Breast epithelium (tissue), 4 donors: ENCODE data around the gene HIPK1. TPM values are rescaled to one million over a fixed set of nuclear protein-coding genes. Genes with fewer than 3 reads are reported as not detected.

Experiments used
- DNase-seq, 2 donors: peaks; one replicate each; pipeline ENCODE4 v3.0.0-alpha.2; 2019; ENCODE audit warnings: low spot score in 2 of 2
- H3K27ac ChIP-seq, 2 donors: fragments of 200-600 bp; sonication (generic) in 1 of 2; one replicate each; pipeline ENCODE4 v1.5.1; 2016 to 2019; ENCODE audit warnings: mild to moderate bottlenecking in 1 of 2
- H3K27me3 ChIP-seq, 2 donors: fragments of 200-600 bp; sonication (generic) in 1 of 2; one replicate each; pipeline versions ENCODE4 v1.5.1 to v1.6.0; 2017 to 2019; ENCODE audit warnings: control low read depth in 1 of 2, mild to moderate bottlenecking in 1 of 2
- H3K36me3 ChIP-seq: fragments of 200-600 bp; one replicate; pipeline ENCODE4 v1.5.1; 2019
- H3K4me1 ChIP-seq, 2 donors: fragments of 200-600 bp; sonication (generic); one replicate each; pipeline ENCODE4 v1.5.1; 2016 to 2019; ENCODE audit warnings: control low read depth in 1 of 2
- H3K4me3 ChIP-seq, 3 donors: fragments of 200-600 bp; sonication (generic); 1 replicate in 2 of 3; 2 replicates in 1 of 3; pipeline ENCODE4 v1.5.1; 2016 to 2019; ENCODE audit warnings: mild to moderate bottlenecking in 3 of 3, moderate library complexity in 2 of 3
- H3K9me3 ChIP-seq, 2 donors: fragments of 200-600 bp; sonication (generic) in 1 of 2; one replicate each; pipeline ENCODE4 v1.5.1; 2016 to 2019; ENCODE audit warnings: control low read depth in 1 of 2
- CTCF ChIP-seq, 3 donors: fragments of 450-650 bp; IDR thresholded peaks; one replicate each; pipeline ENCODE4 v1.5.1; 2016 to 2017; ENCODE audit warnings: antibody characterized with exemption in 3 of 3, mild to moderate bottlenecking in 3 of 3, moderate library complexity in 3 of 3
- POLR2A ChIP-seq: fragments of 450-650 bp; IDR thresholded peaks from one replicate; pipeline ENCODE4 v1.6.1; 2016; ENCODE audit warnings: antibody characterized with exemption, mild to moderate bottlenecking, moderate library complexity
- POLR2AphosphoS5 ChIP-seq, 3 donors: sonication (generic); formaldehyde crosslinking; IDR thresholded peaks; one replicate each; pipeline ENCODE4 v1.6.1; 2017; ENCODE audit warnings: antibody characterized with exemption in 3 of 3
- intact Hi-C: fragments of 100-400 bp; cut with DNase I; formaldehyde crosslinking; loops from one replicate; pipeline ENCODE4 v1.15.1; 2023; ENCODE audit warnings: low total_unique reads
- total RNA-seq, 3 donors: library from RNA; depleted of rRNA; stranded (reverse); fragments of >200 nt; gene quantifications; one replicate each; pipeline ENCODE4 v1.1.0, GENCODE V29; 2016

Gene HIPK1
- total RNA-seq, 3 donors from 2014 or later = 46.9 to 66.2 (median 57.8) TPM

GRCh38 chr1:113942527-113942926 lies 13.4 kb downstream of the HIPK1 start:
- no peak for DNase-seq
- intact Hi-C loops = no loop called here
- TF ChIP-seq POLR2AphosphoS5 (IDR thresholded peaks at IDR 0.05) (no peak), POLR2A (no peak), CTCF (IDR thresholded peaks at IDR 0.05) (no peak)
- Histone ChIP-seq H3K4me3 (no peak overlapping the region), H3K4me1 (no peaks in the 10 kb centered on the region), H3K36me3 (peaks cover 5% of the 10 kb centered on the region), H3K9me3 (no peaks in the 10 kb centered on the region), H3K27me3 (no peaks in the 10 kb centered on the region), H3K27ac (no peak overlapping the region)

GRCh38 chr1:113943028-113943811 lies 14.1 kb downstream of the HIPK1 start:
- TF ChIP-seq CTCF (IDR thresholded peaks at IDR 0.05) = no peak
- TF ChIP-seq POLR2A = no peak
- TF ChIP-seq POLR2AphosphoS5 (IDR thresholded peaks at IDR 0.05) = no peak
- intact Hi-C loops = no loop called here
- H3K36me3 ChIP-seq = peaks cover 5% of the 10 kb centered on the region
- no peak overlapping the region for H3K27ac ChIP-seq
- no peak overlapping the region for H3K4me3 ChIP-seq
- H3K27me3 ChIP-seq = no peaks in the 10 kb centered on the region
- no peaks in the 10 kb centered on the region for H3K9me3 ChIP-seq
- no peaks in the 10 kb centered on the region for H3K4me1 ChIP-seq
- DNase-seq = no peak

GRCh38 chr1:113945329-113945728 lies 16.2 kb downstream of the HIPK1 start:
- no peak overlapping the region for H3K4me3 ChIP-seq
- DNase-seq = no peak
- intact Hi-C loops = no loop called here
- H3K4me1 ChIP-seq = no peaks in the 10 kb centered on the region
- no peaks in the 10 kb centered on the region for H3K27me3 ChIP-seq
- peaks cover 5% of the 10 kb centered on the region for H3K36me3 ChIP-seq
- TF ChIP-seq CTCF (IDR thresholded peaks at IDR 0.05) (no peak), POLR2A (no peak), POLR2AphosphoS5 (IDR thresholded peaks at IDR 0.05) (no peak)
- no peak overlapping the region for H3K27ac ChIP-seq
- H3K9me3 ChIP-seq = no peaks in the 10 kb centered on the region

GRCh38 chr1:113946112-113946511 lies 17.0 kb downstream of the HIPK1 start:
- Histone ChIP-seq H3K9me3 (no peaks in the 10 kb centered on the region), H3K27me3 (no peaks in the 10 kb centered on the region), H3K27ac (no peak overlapping the region), H3K36me3 (peaks cover 4% of the 10 kb centered on the region), H3K4me3 (no peak overlapping the region), H3K4me1 (no peaks in the 10 kb centered on the region)
- intact Hi-C loops = no loop called here
- DNase-seq = no peak
- TF ChIP-seq POLR2AphosphoS5 (IDR thresholded peaks at IDR 0.05) = no peak
- no peak for TF ChIP-seq POLR2A
- TF ChIP-seq CTCF (IDR thresholded peaks at IDR 0.05) = no peak

GRCh38 chr1:113946678-113947387 lies 17.7 kb downstream of the HIPK1 start:
- H3K36me3 ChIP-seq = no peaks in the 10 kb centered on the region
- peak overlapping the region in 1 of 3 donors; percentile 6 for H3K4me3 ChIP-seq
- no peaks in the 10 kb centered on the region for H3K4me1 ChIP-seq
- no peaks in the 10 kb centered on the region for H3K27me3 ChIP-seq
- no peak for DNase-seq
- TF ChIP-seq CTCF (IDR thresholded peaks at IDR 0.05) (no peak), POLR2A (no peak)
- intact Hi-C loops = no loop called here
- H3K9me3 ChIP-seq = no peaks in the 10 kb centered on the region
- peak overlapping the region; percentile 31 to 60 for H3K27ac ChIP-seq
